ENCODE measurements around the gene SPON2. TPM values are rescaled to one million over a fixed set of nuclear protein-coding genes. Genes with fewer than 3 reads are reported as not detected.

The SPON2 gene
- total RNA-seq, 3 donors from 2014 or later = 35.3 to 59.4 (median 36.1) TPM

GRCh38 chr4:1175635-1176229, 3.3 kb upstream of the SPON2 start:
- Histone ChIP-seq H3K36me3 (no peaks in the 10 kb centered on the region), H3K27me3 (peaks cover 7 to 18% of the 10 kb centered on the region in 2 donors), H3K27ac (peak overlapping the region; percentile 48 to 86), H3K9me3 (no peaks in the 10 kb centered on the region), H3K4me1 (peaks cover 7 to 11% of the 10 kb centered on the region in 2 donors), H3K4me3 (no peak overlapping the region)
- intact Hi-C loops (cut with DNase I; ENCODE audit: low total_unique reads) = no loop called here
- TF ChIP-seq CTCF (IDR thresholded peaks at IDR 0.05) (no peak), POLR2AphosphoS5 (IDR thresholded peaks at IDR 0.05) (no peak), POLR2A (IDR thresholded peaks at IDR 0.05) (no peak)
- no peak for DNase-seq (ENCODE audit: low spot score in 2 of 2)

- intact Hi-C loops (cut with DNase I; ENCODE audit: low total_unique reads) = no loop called here
- no peaks in the 10 kb centered on the region for H3K9me3 ChIP-seq
- H3K4me1 ChIP-seq = peaks cover 7 to 16% of the 10 kb centered on the region in 2 donors
- H3K27me3 ChIP-seq = peaks cover 8 to 22% of the 10 kb centered on the region in 2 donors
- DNase-seq (ENCODE audit: low spot score in 2 of 2) = no peak
- TF ChIP-seq POLR2A (IDR thresholded peaks at IDR 0.05) = no peak
- no peak for TF ChIP-seq POLR2AphosphoS5 (IDR thresholded peaks at IDR 0.05)
- TF ChIP-seq CTCF (IDR thresholded peaks at IDR 0.05) = no peak
- H3K27ac ChIP-seq = peak overlapping the region; percentile 48 to 86
- H3K36me3 ChIP-seq = no peaks in the 10 kb centered on the region
- no peak overlapping the region for H3K4me3 ChIP-seq
Measured at GRCh38 chr4:1174941-1175634, 2.7 kb upstream of the SPON2 start.

- DNase-seq (ENCODE audit: low spot score in 2 of 2) = peak in 1 of 2 donors; percentile 50
- TF ChIP-seq POLR2AphosphoS5 (IDR thresholded peaks at IDR 0.05) = peak; percentile 18 to 49 (median 42)
- TF ChIP-seq CTCF (IDR thresholded peaks at IDR 0.05) = no peak
Measured at GRCh38 chr4:1172971-1173757, 781 bp upstream of the SPON2 start.

GRCh38 chr4:1171311-1172227, 814 bp downstream of the SPON2 start:
- intact Hi-C loops (cut with DNase I; ENCODE audit: low total_unique reads) = no loop called here
- Histone ChIP-seq H3K36me3 (no peaks in the 10 kb centered on the region), H3K4me1 (peaks cover 0 to 16% of the 10 kb centered on the region in 2 donors), H3K27me3 (peaks cover 8 to 22% of the 10 kb centered on the region in 2 donors), H3K4me3 (peak overlapping the region; percentile 55 to 74 (median 57)), H3K27ac (peak overlapping the region; percentile 68 to 89), H3K9me3 (no peaks in the 10 kb centered on the region)
- DNase-seq (ENCODE audit: low spot score in 2 of 2) = no peak
- TF ChIP-seq CTCF (IDR thresholded peaks at IDR 0.05) (no peak), POLR2A (IDR thresholded peaks at IDR 0.05) (no peak), POLR2AphosphoS5 (IDR thresholded peaks at IDR 0.05) (no peak)

More at GRCh38 chr4:1172971-1173757, 781 bp upstream of the SPON2 start:
- peaks cover 8 to 22% of the 10 kb centered on the region in 2 donors for H3K27me3 ChIP-seq
- H3K4me1 ChIP-seq = peaks cover 7 to 16% of the 10 kb centered on the region in 2 donors
- H3K36me3 ChIP-seq = no peaks in the 10 kb centered on the region
- intact Hi-C loops (cut with DNase I; ENCODE audit: low total_unique reads) = no loop called here
- peak overlapping the region; percentile 81 to 93 for H3K27ac ChIP-seq
- H3K9me3 ChIP-seq = no peaks in the 10 kb centered on the region
- peak overlapping the region; percentile 55 to 74 (median 57) for H3K4me3 ChIP-seq
